ENCODE measurements around the gene SLC39A6. TPM values are rescaled to one million over a fixed set of nuclear protein-coding genes. Genes with fewer than 3 reads are reported as not detected.

Gene SLC39A6
- polyA plus RNA-seq, 1 donor from 2014 or later = 298 TPM

DNA sequence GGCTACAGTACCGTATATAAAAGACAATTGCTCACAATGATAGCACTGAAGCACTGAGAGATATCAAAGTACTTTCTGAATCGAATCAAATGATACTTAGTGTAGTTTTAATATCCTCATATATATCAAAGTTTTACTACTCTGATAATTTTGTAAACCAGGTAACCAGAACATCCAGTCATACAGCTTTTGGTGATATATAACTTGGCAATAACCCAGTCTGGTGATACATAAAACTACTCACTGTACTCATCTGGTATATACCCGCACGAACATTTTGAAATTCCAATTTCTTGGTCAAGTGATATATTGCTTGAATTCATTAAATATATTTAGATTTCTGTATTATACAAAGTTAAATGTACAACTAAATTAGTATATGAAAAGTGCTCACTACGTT is 20.5 kb downstream of the SLC39A6 start:
- no peak overlapping the region for H3K27ac ChIP-seq (ENCODE audit: low read length)
- H3K27me3 ChIP-seq (ENCODE audit: insufficient read depth, low read depth, low read length) = no peaks in the 10 kb centered on the region
- H3K36me3 ChIP-seq (ENCODE audit: insufficient read depth, low read length) = peaks cover 3% of the 10 kb centered on the region
- H3F3A ChIP-seq (ENCODE audit: insufficient read depth, low read length, poor library complexity, severe bottlenecking) = no peaks in the 10 kb centered on the region
- H3K4me3 ChIP-seq (ENCODE audit: low read length) = no peak overlapping the region
- H3K79me2 ChIP-seq (replicated peaks; ENCODE audit: insufficient read depth, low read length) = no peaks in the 10 kb centered on the region
- H3K9ac ChIP-seq (ENCODE audit: low read length) = no peak overlapping the region
- no peak overlapping the region for H2AFZ ChIP-seq (ENCODE audit: low read depth, low read length)
- H3K9me2 ChIP-seq (ENCODE audit: insufficient read depth, low read length) = no peaks in the 10 kb centered on the region
- no peaks in the 10 kb centered on the region for H4K20me1 ChIP-seq (ENCODE audit: insufficient read depth)
- no peak overlapping the region for H3K4me2 ChIP-seq (ENCODE audit: low read length)
- H3K9me3 ChIP-seq (ENCODE audit: low read length) = no peaks in the 10 kb centered on the region
- TF ChIP-seq EP300 (conservative IDR thresholded peaks at IDR 0.05; ENCODE audit: poor library complexity, severe bottlenecking) (no peak), EZH2 (IDR thresholded peaks at IDR 0.05; ENCODE audit: borderline replicate concordance, insufficient read depth, low read length, poor library complexity, severe bottlenecking) (no peak), MXI1 (conservative IDR thresholded peaks at IDR 0.05; ENCODE audit: poor library complexity, severe bottlenecking) (no peak), SMC3 (conservative IDR thresholded peaks at IDR 0.05; ENCODE audit: poor library complexity) (no peak), RAD21 (conservative IDR thresholded peaks at IDR 0.05) (no peak), POLR2AphosphoS5 (IDR thresholded peaks at IDR 0.05) (no peak), TAF1 (IDR thresholded peaks at IDR 0.05; ENCODE audit: low read depth) (no peak)
- TF ChIP-seq, protein P1, sequence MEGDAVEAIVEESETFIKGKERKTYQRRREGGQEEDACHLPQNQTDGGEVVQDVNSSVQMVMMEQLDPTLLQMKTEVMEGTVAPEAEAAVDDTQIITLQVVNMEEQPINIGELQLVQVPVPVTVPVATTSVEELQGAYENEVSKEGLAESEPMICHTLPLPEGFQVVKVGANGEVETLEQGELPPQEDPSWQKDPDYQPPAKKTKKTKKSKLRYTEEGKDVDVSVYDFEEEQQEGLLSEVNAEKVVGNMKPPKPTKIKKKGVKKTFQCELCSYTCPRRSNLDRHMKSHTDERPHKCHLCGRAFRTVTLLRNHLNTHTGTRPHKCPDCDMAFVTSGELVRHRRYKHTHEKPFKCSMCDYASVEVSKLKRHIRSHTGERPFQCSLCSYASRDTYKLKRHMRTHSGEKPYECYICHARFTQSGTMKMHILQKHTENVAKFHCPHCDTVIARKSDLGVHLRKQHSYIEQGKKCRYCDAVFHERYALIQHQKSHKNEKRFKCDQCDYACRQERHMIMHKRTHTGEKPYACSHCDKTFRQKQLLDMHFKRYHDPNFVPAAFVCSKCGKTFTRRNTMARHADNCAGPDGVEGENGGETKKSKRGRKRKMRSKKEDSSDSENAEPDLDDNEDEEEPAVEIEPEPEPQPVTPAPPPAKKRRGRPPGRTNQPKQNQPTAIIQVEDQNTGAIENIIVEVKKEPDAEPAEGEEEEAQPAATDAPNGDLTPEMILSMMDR (IDR thresholded peaks at IDR 0.05; ENCODE audit: poor library complexity, severe bottlenecking) = no peak
- TF ChIP-seq, protein P2, sequence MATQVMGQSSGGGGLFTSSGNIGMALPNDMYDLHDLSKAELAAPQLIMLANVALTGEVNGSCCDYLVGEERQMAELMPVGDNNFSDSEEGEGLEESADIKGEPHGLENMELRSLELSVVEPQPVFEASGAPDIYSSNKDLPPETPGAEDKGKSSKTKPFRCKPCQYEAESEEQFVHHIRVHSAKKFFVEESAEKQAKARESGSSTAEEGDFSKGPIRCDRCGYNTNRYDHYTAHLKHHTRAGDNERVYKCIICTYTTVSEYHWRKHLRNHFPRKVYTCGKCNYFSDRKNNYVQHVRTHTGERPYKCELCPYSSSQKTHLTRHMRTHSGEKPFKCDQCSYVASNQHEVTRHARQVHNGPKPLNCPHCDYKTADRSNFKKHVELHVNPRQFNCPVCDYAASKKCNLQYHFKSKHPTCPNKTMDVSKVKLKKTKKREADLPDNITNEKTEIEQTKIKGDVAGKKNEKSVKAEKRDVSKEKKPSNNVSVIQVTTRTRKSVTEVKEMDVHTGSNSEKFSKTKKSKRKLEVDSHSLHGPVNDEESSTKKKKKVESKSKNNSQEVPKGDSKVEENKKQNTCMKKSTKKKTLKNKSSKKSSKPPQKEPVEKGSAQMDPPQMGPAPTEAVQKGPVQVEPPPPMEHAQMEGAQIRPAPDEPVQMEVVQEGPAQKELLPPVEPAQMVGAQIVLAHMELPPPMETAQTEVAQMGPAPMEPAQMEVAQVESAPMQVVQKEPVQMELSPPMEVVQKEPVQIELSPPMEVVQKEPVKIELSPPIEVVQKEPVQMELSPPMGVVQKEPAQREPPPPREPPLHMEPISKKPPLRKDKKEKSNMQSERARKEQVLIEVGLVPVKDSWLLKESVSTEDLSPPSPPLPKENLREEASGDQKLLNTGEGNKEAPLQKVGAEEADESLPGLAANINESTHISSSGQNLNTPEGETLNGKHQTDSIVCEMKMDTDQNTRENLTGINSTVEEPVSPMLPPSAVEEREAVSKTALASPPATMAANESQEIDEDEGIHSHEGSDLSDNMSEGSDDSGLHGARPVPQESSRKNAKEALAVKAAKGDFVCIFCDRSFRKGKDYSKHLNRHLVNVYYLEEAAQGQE (IDR thresholded peaks at IDR 0.05; ENCODE audit: borderline replicate concordance) = no peak

DNA sequence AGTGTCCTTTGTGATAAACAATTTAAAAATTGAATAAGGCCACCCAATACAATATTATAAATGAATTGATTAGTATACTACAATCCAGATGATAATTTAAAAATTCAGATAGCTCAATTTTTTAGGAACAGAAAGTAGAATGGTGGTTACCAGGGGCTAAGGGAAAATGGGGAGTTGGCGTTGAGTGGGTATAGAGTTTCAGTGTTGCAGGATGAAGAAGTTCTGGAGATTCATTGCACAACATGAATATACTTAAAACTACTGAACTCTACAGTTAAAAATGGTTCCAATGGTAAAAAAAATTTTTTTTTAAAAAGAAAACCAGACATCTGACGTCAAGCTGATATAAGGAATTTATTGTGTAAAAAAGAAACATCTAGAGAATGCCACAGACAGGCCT is 20.9 kb downstream of the SLC39A6 start:
- TF ChIP-seq, protein P2 (IDR thresholded peaks at IDR 0.05; ENCODE audit: borderline replicate concordance) = no peak
- TF ChIP-seq, protein P1 (IDR thresholded peaks at IDR 0.05; ENCODE audit: poor library complexity, severe bottlenecking) = no peak
- TF ChIP-seq EZH2 (IDR thresholded peaks at IDR 0.05; ENCODE audit: borderline replicate concordance, insufficient read depth, low read length, poor library complexity, severe bottlenecking) (no peak), MXI1 (conservative IDR thresholded peaks at IDR 0.05; ENCODE audit: poor library complexity, severe bottlenecking) (no peak), SMC3 (conservative IDR thresholded peaks at IDR 0.05; ENCODE audit: poor library complexity) (no peak), TAF1 (IDR thresholded peaks at IDR 0.05; ENCODE audit: low read depth) (no peak), EP300 (conservative IDR thresholded peaks at IDR 0.05; ENCODE audit: poor library complexity, severe bottlenecking) (no peak), POLR2AphosphoS5 (IDR thresholded peaks at IDR 0.05) (no peak), RAD21 (conservative IDR thresholded peaks at IDR 0.05) (no peak)
- Histone ChIP-seq H3K4me2 (ENCODE audit: low read length) (no peak overlapping the region), H3K27me3 (ENCODE audit: insufficient read depth, low read depth, low read length) (no peaks in the 10 kb centered on the region), H3K4me3 (ENCODE audit: low read length) (no peak overlapping the region), H2AFZ (ENCODE audit: low read depth, low read length) (no peak overlapping the region), H3K27ac (ENCODE audit: low read length) (no peak overlapping the region), H3K9me2 (ENCODE audit: insufficient read depth, low read length) (no peaks in the 10 kb centered on the region), H4K20me1 (ENCODE audit: insufficient read depth) (no peaks in the 10 kb centered on the region), H3K79me2 (replicated peaks; ENCODE audit: insufficient read depth, low read length) (no peaks in the 10 kb centered on the region), H3K9ac (ENCODE audit: low read length) (no peak overlapping the region), H3K36me3 (ENCODE audit: insufficient read depth, low read length) (peaks cover 3% of the 10 kb centered on the region), H3K9me3 (ENCODE audit: low read length) (no peaks in the 10 kb centered on the region), H3F3A (ENCODE audit: insufficient read depth, low read length, poor library complexity, severe bottlenecking) (no peaks in the 10 kb centered on the region)
